Heart left ventricle (tissue), 13 donors: Measurements from ENCODE around the gene ABCA6.

Experiments
- CTCF ChIP-seq, 12 donors: fragments of 200-600 bp; sonication (generic) in 4 of 12; IDR thresholded peaks; one replicate each; pipeline versions ENCODE4 v1.5.0 to v1.8.0; 2018 to 2022; ENCODE audit warnings: antibody characterized with exemption in 12 of 12, mild to moderate bottlenecking in 5 of 12
- POLR2A ChIP-seq, 2 donors: fragments of 450-650 bp; IDR thresholded peaks; one replicate each; pipeline ENCODE4 v1.6.1; 2017; ENCODE audit warnings: antibody characterized with exemption in 2 of 2, mild to moderate bottlenecking in 2 of 2, moderate library complexity in 2 of 2
- donor health status: ischemic (EF 13 %, LVEDD 7.1; RV severe dilation, severe dysfunction).
- donor health status: DM: no; HTN: yes; CAD: no.
- donor health status: DM: no; HTN: no; CAD: no.
- donor health status: ischemic (EF 25% LVEDD 6.9; RV normal size, moderate dysfunction).
- donor health status: ischemic (EF 25% LVEDD 5.7; RV mildly dilated, moderate dysfunction).
- donor health status: ischemic (EF 35%, LVEDD 5.7; RV mildly dilated, moderate dysfunction).
- donor health status: nonischemic (EF 11% LVEDD 7.7; RV severe dilation, severe dysfunction).
- donor health status: DM: yes; HTN: yes; CAD: no.
- donor health status: PGD.
- donor health status: ischemic (EF 29% LVEDD 5.4; RV normal size, mild dysfunction).
- donor health status: nonischemic (EF 23%, LVEDD 6.1; RV moderate dilation, normal function).

GRCh38 chr17:69065113-69065512 lies 76.6 kb downstream of the ABCA6 start:
- TF ChIP-seq POLR2A (IDR thresholded peaks at IDR 0.05) (no peak), CTCF (IDR thresholded peaks at IDR 0.05) (no peak)
